Measurements from ENCODE around the gene NRL.

DNA sequence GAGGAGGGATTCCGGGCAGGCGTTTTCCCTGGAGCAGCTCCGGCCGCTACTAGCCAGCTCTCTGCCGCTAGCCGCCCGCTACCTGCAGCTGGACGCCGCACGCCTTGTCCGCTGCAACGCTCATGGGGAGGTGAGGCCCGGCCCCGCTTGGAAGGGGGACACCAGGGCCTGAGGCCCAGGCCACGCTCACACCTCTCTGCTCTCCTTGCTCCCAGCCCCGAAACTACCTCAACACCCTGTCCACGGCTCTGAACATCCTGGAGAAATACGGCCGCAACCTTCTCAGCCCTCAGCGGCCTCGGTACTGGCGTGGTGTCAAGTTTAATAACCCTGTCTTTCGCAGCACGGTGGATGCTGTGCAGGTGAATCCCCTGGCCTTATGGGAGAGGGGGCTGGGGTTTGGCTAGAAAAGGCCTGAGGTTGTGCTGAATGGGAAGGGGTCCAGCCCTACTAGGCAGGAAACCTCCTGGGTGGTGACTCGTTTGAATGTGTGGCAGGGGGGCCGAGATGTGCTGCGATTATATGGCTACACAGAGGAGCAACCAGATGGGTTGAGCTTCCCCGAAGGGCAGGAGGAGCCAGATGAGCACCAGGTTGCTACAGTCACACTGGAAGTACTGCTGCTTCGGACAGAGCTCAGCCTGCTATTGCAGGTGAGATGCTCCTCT lies 33.1 kb upstream of the NRL start:
- TF ChIP-seq HNRNPL (IDR thresholded peaks at IDR 0.05; ENCODE audit: low read depth, low read length) (no peak), CREM (IDR thresholded peaks at IDR 0.05; ENCODE audit: low read depth) (no peak), RBBP5 (IDR thresholded peaks at IDR 0.05; ENCODE audit: borderline replicate concordance, insufficient read depth, low read length, poor library complexity, severe bottlenecking) (no peak), TCF7 (IDR thresholded peaks at IDR 0.05; ENCODE audit: borderline replicate concordance) (no peak), CBX5 (IDR thresholded peaks at IDR 0.05; ENCODE audit: borderline replicate concordance, low read depth) (no peak), RBM39 (optimal IDR thresholded peaks at IDR 0.05; ENCODE audit: low read depth, low read length) (no peak), POLR2A (conservative IDR thresholded peaks at IDR 0.05) (no peak), ZKSCAN8 (CRISPR knock-in tag; IDR thresholded peaks at IDR 0.05) (no peak), ZNF239 (CRISPR knock-in tag; IDR thresholded peaks at IDR 0.05) (no peak)
- TF ChIP-seq, protein P1, sequence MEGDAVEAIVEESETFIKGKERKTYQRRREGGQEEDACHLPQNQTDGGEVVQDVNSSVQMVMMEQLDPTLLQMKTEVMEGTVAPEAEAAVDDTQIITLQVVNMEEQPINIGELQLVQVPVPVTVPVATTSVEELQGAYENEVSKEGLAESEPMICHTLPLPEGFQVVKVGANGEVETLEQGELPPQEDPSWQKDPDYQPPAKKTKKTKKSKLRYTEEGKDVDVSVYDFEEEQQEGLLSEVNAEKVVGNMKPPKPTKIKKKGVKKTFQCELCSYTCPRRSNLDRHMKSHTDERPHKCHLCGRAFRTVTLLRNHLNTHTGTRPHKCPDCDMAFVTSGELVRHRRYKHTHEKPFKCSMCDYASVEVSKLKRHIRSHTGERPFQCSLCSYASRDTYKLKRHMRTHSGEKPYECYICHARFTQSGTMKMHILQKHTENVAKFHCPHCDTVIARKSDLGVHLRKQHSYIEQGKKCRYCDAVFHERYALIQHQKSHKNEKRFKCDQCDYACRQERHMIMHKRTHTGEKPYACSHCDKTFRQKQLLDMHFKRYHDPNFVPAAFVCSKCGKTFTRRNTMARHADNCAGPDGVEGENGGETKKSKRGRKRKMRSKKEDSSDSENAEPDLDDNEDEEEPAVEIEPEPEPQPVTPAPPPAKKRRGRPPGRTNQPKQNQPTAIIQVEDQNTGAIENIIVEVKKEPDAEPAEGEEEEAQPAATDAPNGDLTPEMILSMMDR (IDR thresholded peaks at IDR 0.05 in 2 of 3, conservative IDR thresholded peaks at IDR 0.05 in 1 of 3; ENCODE audit: insufficient read depth in 2 of 3, low read depth in 1 of 3, low read length in 3 of 3): no peak
- TF ChIP-seq, protein P2, sequence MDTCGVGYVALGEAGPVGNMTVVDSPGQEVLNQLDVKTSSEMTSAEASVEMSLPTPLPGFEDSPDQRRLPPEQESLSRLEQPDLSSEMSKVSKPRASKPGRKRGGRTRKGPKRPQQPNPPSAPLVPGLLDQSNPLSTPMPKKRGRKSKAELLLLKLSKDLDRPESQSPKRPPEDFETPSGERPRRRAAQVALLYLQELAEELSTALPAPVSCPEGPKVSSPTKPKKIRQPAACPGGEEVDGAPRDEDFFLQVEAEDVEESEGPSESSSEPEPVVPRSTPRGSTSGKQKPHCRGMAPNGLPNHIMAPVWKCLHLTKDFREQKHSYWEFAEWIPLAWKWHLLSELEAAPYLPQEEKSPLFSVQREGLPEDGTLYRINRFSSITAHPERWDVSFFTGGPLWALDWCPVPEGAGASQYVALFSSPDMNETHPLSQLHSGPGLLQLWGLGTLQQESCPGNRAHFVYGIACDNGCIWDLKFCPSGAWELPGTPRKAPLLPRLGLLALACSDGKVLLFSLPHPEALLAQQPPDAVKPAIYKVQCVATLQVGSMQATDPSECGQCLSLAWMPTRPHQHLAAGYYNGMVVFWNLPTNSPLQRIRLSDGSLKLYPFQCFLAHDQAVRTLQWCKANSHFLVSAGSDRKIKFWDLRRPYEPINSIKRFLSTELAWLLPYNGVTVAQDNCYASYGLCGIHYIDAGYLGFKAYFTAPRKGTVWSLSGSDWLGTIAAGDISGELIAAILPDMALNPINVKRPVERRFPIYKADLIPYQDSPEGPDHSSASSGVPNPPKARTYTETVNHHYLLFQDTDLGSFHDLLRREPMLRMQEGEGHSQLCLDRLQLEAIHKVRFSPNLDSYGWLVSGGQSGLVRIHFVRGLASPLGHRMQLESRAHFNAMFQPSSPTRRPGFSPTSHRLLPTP (IDR thresholded peaks at IDR 0.05; ENCODE audit: borderline replicate concordance, extremely low read depth, insufficient read length): no peak
- TF ChIP-seq, protein P3, sequence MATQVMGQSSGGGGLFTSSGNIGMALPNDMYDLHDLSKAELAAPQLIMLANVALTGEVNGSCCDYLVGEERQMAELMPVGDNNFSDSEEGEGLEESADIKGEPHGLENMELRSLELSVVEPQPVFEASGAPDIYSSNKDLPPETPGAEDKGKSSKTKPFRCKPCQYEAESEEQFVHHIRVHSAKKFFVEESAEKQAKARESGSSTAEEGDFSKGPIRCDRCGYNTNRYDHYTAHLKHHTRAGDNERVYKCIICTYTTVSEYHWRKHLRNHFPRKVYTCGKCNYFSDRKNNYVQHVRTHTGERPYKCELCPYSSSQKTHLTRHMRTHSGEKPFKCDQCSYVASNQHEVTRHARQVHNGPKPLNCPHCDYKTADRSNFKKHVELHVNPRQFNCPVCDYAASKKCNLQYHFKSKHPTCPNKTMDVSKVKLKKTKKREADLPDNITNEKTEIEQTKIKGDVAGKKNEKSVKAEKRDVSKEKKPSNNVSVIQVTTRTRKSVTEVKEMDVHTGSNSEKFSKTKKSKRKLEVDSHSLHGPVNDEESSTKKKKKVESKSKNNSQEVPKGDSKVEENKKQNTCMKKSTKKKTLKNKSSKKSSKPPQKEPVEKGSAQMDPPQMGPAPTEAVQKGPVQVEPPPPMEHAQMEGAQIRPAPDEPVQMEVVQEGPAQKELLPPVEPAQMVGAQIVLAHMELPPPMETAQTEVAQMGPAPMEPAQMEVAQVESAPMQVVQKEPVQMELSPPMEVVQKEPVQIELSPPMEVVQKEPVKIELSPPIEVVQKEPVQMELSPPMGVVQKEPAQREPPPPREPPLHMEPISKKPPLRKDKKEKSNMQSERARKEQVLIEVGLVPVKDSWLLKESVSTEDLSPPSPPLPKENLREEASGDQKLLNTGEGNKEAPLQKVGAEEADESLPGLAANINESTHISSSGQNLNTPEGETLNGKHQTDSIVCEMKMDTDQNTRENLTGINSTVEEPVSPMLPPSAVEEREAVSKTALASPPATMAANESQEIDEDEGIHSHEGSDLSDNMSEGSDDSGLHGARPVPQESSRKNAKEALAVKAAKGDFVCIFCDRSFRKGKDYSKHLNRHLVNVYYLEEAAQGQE (IDR thresholded peaks at IDR 0.05; ENCODE audit: borderline replicate concordance): no peak
- TF ChIP-seq, protein P3 (CRISPR knock-in tag; IDR thresholded peaks at IDR 0.05; ENCODE audit: low read depth): no peak
